ENCODE results near the gene GRID1.
A peak's percentile ranks its signal among the peaks of the same experiment; 100 is the strongest.

GRID1 gene

DNA sequence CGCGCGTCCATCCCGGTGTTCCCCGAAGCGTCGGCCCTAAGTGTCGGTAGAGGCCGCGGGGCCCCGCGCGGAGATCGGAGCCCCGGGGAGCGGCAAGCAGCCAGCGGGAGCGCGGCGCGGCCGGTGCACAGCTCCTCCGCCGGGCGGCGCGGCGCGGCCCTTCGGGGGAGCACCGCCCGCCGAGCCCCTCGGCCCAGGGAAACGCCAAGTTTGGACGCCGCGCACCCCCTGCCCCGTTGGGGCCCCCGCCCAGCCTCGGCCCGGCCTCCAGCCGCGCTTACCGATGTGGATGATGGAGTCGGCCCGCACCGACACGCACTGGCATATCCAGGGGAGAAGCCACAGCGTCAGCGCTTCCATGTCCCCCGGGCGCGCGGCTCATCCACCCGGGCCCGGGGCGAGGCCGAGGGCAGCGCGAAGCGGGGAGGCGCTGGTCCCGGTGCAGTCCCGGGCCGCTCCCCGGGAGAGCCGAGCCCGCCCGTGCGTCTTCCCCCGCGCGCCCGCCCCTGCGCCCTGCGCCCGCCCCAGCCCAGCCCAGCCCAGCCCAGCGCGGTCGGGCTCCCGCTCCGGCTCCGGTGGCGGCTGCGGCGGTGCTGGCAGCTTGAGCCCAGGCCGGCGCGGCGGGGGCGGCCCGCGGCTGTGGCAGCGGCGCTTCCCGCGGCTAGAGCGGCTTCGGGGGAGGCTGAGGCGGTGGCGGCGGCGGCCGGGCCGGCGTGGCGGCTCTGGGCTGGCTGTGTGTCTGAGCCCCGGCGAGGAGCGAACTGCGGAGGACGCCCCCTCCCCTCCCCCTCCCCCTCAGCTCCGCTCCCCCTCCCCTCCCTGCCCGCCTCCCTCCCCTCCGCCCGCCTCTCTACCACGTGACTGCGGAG, at the start of gene GRID1:
GRID1 (minus strand) TSS at position 763 of the 869 bp plus-strand sequence.
- peak within 1 kb of the TSS; percentile 21 for H3K4me3 ChIP-seq (ENCODE audit: low read depth, low read length)

DNA sequence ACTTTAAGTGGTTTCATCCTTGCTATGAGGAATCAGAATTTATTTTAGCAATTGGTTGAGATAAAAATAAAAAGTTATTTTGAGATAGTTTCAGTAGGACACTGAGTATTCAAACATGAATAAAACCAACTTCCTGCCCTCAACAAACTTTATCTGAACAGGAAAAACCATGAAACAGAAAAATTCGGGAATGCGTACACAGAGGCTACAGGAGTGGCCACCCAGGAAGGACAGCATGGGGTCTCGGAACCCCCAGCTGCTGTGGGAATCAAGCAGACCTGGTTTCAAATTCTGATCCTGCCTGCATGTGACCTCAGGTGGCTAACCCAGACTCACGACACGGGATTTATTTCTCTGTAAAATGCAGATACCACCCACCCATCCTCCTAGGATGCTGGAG, 49.0 kb upstream of the GRID1 start:
- H3K4me3 ChIP-seq (ENCODE audit: low read depth, low read length) = no peak overlapping the region

DNA sequence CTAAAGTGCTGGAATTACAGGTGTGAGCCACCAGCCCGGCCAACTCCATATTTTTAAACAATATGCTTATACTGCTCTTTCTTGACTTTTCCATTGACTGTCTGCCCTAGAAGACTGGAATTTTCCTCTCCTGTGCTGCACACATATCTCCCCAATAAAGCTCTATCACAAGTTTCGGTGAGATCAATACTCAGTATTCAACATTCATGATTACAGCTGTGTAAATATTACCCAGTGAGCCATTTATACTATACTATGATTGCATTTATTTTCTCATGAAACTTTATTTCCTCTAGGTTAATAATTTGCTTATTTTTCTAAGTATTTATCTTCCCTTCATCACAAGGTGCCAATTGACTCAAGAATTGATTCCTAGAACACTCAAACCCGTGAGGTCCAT, 48.5 kb upstream of the GRID1 start:
- no peak overlapping the region for H3K4me3 ChIP-seq (ENCODE audit: low read depth, low read length)

DNA sequence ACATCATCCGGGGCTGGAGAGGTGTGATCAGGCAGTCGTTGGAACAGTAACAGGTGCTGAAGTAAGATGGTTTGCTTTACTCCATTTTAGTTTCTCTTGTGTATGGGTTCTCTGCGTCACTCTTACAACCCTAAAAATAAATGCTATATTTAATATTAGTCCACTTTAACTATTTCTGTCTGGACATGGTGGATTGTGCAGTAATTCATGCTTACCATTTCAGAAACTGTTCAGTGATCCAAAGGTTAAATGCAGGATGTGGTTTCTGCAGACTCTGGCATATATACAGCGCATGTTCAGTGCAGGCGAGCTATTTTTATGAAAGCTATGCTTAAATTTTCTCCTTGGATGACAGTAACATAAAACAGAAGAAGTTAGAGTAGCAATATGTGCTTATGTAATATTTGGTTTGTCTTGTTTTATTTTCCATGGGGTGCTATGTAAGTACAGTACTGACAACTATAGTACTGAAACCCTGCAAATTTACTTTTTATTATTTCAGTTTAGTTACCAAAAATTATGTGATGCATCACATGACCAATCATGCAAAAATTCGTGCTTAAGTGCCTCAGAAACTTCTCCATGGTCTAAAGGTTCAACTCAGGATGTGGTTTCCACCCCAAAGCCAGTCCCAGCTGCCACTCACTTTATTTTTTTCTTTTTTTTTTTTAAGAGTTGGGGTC, 46.6 kb upstream of the GRID1 start:
- no peak overlapping the region for H3K4me3 ChIP-seq (ENCODE audit: low read depth, low read length)

DNA sequence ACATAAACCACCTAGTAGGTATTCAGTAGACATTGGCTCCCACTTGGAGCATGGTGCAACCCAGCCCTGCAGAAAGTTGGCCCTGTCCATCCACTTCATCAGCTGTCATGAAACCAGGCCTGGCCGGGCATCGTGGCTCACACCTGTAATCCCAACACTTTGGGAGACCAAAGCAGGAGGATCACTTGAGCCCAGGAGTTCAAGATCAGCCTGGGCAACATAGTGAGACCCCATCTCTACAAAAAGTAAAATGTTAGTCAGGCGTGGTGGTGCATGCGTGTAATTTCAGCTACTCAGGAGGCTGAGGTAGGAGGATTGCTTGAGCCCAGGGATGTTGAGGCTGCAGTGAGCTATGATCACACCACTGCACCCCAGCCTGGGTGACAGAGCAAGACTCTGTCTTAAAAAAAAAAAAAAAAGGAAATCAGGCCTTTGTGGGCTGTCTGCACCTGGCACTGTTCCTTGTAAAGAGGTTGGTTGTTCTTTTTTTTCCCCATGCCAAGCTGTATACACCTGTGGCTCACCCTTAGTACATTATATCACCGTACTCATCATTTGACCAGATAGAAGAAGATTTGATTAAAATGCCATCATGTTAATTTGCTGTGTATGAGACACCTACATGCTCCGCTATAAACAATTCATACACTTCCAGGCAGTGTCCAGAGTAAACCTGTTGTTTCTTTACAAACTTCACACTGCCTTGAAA, 45.4 kb upstream of the GRID1 start:
- H3K4me3 ChIP-seq (ENCODE audit: low read depth, low read length) = no peak overlapping the region

DNA sequence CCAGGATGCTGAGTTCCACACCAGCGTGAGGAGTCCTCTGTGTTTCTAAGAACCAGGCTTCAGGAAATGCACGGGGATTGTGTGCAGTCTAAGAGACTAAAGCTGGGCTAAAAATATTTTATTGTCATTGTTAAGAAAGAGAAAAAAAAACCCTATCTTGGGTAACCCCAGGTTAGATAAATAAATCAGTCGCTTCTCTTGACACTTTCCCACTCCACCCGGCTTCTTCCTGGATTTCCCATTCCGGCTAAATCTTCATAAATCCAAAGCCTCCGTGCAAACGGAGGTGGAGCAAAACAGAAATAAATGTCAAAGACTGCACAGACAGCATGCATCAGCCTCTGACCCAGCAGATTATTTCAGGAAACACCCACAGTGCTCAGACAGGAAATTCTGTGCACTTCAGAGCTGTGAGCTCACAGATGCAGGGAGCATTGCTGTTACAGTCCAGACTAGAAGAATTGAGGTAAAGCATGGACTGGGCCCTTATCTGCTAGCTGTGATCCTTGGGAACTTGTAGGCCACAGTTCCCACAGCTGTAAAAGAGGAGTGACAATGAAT, 44.8 kb upstream of the GRID1 start:
- no peak overlapping the region for H3K4me3 ChIP-seq (ENCODE audit: low read depth, low read length)

DNA sequence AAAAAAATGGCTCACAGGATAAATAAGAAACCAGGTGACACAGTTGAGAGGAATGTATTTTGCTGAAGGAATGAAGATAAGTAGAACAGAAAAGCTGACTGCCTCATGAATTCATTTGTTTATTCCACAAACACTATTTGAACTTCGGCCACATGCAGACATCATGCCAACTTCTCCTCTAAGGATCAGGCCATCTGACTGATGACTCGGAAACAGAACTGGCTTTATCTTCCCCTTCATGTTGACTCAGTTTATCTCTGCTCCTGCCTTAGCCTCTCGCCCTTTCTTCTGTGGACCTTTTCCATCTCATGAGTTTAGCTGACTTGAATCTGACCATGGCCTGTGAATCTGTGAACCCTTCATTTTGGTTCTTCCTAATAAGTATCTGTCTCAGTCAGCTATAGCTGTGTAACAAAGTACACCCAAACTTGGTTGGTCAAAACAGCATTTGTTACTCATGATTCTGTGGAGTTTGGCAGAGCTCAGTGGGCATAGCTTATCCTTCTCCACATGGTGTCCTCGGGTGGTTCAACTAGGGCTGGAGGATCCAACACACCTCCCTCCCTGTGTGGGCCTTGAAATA, 44.0 kb upstream of the GRID1 start:
- no peak overlapping the region for H3K4me3 ChIP-seq (ENCODE audit: low read depth, low read length)

DNA sequence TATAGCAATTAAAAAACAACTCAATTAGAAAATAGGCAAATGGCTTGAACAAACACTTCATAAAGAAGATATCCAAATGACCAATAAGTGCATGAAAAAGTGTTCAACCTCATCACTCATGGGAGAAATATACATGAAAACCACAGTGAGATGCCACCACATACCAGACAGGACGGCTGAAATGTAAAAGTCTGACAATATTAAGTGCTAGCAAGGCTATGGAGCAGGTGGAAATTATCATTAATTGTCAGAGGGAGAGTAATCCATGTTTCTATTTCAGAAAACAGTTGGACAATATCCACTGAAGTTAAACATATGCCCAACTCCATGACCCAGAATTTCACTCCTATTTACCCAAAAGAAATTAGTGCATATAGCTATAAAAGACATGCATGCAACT, 42.6 kb upstream of the GRID1 start:
- no peak overlapping the region for H3K4me3 ChIP-seq (ENCODE audit: low read depth, low read length)

DNA sequence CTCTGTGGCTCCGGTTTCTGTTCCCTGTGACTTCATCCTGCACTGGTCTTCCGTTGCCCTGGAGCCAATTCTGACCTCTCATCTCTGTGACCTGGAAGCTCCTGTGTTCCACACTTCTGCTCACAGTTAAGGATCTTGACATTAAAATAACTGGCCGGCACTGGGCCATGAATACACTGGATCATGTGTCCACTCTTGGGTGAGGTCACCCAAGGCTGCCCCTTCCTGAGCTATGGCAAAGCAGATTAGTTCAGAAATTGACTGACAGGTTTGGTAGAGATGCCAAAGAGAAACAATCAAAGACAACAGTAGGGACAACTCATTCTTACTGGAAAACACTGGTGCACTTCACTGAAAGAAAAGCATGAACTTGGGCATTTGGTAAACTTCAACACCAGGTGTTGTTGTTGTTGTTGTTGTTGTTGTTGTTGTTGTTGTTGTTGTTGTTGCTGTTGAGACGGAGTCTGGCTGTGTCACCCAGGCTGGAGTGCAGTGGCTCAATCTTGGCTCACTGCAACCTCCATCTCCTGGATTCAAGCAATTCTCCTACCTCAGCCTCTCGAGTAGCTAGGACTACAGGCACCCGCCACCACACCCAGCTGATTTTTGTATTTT, 36.7 kb upstream of the GRID1 start:
- no peak overlapping the region for H3K4me3 ChIP-seq (ENCODE audit: low read depth, low read length)

DNA sequence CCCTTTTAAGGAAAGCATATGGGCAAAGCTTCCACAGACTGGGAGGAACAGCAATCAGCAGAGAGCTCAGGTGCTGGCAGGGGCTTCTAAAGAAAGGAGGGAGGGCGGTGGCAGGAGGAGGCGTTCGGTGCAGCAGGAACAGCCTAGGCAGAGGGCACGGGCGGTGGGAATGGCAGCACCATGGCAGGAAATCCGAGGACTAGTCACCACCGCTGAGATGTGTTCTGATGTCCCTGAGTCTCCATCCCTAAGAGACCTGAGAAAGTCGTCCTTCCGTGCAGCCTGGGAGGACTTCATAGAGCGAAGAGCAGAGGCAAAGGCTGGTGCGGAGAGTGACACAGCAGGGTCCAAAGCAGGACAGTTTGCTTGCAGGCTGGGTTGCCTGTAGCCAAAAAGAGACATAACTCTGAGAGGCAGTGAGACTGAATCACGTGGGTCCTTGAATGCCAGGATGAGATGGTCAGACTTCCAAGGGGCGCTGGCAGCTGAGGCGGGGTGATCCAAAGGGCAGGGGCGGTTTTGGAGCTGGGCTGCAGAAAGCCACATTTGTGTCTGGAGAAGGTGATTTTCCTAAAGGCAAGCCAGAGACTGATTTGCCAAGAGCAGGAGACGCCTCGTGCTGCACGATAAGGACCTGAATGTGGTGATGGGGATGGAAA, 35.8 kb upstream of the GRID1 start:
- H3K4me3 ChIP-seq (ENCODE audit: low read depth, low read length) = peak overlapping the region; percentile 6

DNA sequence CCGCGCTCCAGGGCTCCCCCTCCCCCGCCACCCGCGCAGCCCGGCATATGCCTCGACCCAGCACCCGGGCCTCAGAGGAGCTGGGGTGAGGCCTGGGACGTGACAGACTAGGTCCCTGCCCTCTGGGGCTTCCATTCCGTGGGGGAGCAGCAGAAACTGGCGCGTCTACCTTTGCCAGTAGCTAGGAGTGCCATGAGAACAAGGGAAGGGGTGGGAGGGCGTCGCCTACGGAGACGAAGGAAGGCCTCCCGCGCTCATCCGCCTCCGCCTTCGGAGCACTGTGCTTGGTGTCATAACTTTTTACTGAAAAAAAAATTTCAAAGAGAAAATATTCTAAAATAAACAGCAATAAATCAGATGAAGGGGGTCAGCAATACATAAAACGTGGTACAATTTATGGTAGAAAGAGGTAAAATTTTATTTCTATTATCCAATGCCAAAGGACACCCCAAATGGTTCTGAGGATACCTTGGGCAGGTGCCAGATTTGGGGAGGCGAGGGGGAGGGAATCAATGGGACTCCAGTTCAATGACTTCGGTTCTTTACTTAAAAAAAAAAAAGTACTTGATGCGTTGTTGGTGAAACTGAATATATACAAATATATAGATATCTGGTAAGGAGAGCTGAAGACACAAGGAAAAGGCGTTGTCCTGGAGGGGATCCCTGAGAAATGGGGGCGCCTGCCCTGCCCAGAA, 35.1 kb upstream of the GRID1 start:
- H3K4me3 ChIP-seq (ENCODE audit: low read depth, low read length) = peak overlapping the region; percentile 63

DNA sequence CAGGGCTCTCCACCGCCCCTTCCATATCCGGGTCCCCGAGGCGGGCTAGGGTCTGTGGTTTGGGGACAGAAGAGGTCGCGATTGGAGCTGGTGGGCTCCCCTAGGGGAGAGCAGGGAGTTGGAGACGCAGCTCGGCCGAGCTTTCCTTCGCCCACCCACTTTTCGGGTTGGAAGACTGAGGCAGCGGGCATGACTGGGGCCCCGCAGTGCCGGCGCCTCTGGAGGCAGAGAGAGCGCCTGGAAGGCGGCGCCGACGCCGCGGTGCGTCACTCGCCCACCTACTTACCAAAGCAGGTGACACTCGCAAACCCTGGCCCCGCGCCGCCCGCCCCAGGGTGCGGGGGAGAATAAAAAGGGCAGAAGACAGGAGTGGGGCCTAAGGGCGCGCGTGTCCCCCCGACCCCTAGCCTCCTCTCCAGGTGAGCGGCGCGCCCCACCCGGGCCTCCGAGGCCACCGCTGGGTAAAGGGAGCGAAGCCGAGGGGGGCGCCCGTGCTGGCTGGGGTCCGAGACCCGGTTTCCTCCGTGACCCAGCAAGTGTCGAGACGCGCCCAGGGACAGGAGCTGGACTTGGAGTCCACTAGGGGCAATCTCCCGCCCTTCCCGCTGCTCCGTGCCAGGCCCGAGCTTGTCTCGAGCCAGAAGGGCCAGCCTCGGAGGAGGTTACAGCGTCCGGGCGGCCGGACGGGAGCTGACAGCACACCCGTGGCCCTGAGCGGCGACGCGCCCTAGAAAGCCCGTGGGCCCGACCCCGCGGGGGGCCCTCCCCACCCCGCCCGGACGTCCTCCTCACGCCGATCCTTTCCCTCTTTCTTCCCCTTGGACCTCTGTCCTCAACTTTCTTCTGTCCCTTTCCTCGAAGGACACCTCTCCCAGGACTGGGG, 34.4 kb upstream of the GRID1 start:
- peak overlapping the region; percentile 63 for H3K4me3 ChIP-seq (ENCODE audit: low read depth, low read length)

DNA sequence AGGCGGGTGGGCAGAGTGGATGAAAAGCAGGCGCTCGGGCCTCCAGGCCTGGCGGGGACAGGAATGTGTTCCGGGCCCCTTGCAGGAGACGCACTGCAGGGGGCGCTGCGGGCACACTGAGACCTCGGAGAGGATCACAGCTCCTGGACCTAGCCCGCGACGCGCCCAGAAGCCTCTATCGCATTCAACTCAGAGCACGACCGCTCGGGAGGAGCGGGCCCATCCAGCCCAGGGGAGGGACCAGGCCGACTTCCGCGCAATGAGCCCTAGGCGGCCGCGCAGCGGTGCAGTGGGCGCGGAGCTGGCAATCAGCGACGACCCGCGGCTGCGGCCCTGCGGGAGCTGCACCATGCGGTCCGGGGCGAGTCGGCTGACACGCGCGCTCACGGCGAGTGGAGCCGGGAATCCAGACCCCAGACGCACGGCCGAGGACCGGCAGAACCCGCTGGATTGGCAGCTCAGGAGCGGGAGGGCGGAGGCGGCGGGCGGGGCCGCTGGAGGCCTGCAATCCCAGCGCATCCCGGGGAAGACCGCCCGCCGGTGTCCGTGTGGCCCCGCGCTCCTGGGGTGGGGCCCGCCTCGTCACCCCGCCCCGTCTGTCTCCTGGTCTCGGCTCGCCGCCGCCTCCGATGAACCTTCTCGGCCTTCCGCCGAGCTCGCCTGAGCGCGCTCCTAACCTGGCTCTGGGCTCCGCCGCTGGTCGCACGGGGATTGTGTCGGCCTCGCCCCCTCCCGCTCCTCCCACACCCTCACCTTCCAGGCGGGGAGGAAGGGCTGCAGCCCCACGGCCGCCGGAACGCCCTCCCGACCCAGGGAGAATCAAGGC, 33.5 kb upstream of the GRID1 start:
- peak overlapping the region; percentile 63 for H3K4me3 ChIP-seq (ENCODE audit: low read depth, low read length)

DNA sequence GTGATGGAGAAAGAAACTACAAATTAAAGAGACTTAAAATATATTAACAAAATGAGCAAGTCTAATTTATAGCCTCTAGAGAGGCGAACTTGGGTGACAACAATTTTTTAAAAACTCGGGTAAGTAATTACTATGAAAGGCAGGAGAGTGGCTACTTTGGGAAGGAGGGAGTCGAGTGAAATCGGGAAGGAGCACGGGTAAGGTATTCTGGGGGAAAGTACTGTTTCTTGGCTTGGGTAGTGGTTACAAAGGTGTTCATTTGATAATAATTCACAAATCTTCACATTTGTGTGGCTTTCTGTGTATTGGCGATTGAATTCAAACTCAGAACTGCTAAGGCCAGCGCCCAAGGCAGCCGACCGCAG, 32.9 kb upstream of the GRID1 start:
- no peak overlapping the region for H3K4me3 ChIP-seq (ENCODE audit: low read depth, low read length)

DNA sequence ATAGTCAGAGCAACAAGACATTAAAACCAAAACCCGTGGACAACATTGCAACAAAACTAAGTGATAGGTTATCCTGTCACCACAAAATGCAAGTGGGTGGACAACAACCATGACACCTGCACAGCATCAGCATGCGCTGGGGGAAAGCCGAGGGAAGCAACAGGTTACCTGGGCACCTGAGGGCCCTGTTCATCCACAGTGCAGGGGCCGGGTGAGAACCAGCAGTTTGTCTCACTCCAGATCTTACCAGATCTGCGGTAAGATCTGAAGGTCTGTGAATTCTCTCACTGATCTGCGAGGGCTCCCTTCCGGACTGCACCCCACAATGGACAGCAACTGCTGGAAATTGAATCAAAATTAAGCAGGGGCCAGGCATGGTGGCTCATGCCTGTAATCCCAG, 30.5 kb upstream of the GRID1 start:
- H3K4me3 ChIP-seq (ENCODE audit: low read depth, low read length) = no peak overlapping the region

DNA sequence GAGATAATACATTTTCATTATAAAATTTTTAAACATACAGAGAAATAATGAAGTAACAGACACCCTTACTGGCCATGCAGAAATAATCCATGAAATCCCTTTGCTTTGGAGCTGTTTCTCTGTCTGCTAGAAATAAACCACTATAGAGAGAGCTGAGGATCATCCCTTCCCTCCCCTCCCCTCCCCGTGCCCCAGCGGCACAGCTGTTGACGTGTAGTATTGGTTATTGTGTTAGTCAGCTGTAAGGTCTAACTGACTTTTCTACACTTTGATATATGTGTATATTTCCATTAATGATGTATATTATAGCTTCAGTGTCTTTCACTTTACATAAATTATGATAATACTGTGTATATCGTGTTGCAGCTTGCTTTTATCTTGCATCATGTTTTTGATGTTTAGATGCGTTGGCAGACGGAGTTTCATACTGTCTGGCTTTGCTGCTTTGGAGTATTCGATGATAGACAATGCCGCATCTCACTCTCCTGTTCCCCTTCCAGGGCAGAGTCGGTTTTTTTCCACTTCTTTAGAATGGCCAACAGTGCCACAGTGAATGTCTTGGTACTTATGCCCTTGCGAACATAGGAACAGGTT, 27.4 kb upstream of the GRID1 start:
- no peak overlapping the region for H3K4me3 ChIP-seq (ENCODE audit: low read depth, low read length)

DNA sequence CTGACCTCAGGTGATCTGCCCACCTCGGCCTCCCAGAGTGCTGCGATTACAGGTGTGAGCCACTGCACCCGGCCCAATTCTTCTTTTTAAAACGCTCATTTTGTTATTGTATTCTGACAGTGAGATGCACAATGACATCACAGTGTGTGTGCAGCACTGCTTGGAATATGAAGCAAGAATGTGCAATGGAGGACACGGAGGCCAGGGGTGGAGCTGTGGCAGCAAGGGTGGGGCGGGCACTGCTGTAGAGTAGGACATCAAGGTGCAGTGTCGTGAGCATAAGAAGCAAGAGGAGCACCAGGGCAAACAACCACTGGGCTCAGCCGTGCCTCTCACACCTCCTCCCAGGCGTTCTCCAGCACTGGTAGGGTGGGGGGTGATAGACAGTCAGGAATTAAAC, 26.8 kb upstream of the GRID1 start:
- H3K4me3 ChIP-seq (ENCODE audit: low read depth, low read length) = no peak overlapping the region
